Hepatocyte (in vitro differentiated cells): ENCODE results near the gene PADI3. TPM values are rescaled to one million over a fixed set of nuclear protein-coding genes. Genes with fewer than 3 reads are reported as not detected.

Experiments
- DNase-seq: peaks from one replicate; pipeline ENCODE4 v3.0.0-alpha.2; 2016; ENCODE audit warnings: low spot score
- H2AFZ ChIP-seq: fragments of 200-600 bp; sonication (generic); 2 replicates; pipeline ENCODE4 v1.6.0; 2016; ENCODE audit warnings: antibody characterized with exemption, mild to moderate bottlenecking
- H3K27ac ChIP-seq: fragments of 200-600 bp; sonication (generic); 2 replicates; pipeline ENCODE4 v1.5.1; 2016; ENCODE audit warnings: mild to moderate bottlenecking
- H3K27me3 ChIP-seq: fragments of 200-600 bp; sonication (generic); 2 replicates; pipeline ENCODE4 v1.6.1; 2016
- H3K36me3 ChIP-seq: fragments of 200-600 bp; sonication (generic); replicated peaks from 2 replicates; pipeline ENCODE4 v1.5.1; 2016; ENCODE audit warnings: low read depth; ENCODE audit not compliant: insufficient read depth
- H3K4me1 ChIP-seq: fragments of 200-600 bp; sonication (generic); 2 replicates; pipeline ENCODE4 v1.5.1; 2016; ENCODE audit warnings: mild to moderate bottlenecking, moderate library complexity; ENCODE audit not compliant: insufficient read depth
- H3K4me2 ChIP-seq: fragments of 200-600 bp; sonication (generic); 2 replicates; pipeline ENCODE4 v1.6.0; 2016
- H3K4me3 ChIP-seq: fragments of 200-600 bp; sonication (generic); 2 replicates; pipeline ENCODE4 v1.5.1; 2016; ENCODE audit warnings: mild to moderate bottlenecking
- H3K79me2 ChIP-seq: fragments of 200-600 bp; sonication (generic); 2 replicates; pipeline ENCODE4 v1.6.0; 2017; ENCODE audit warnings: mild to moderate bottlenecking
- H3K9me2 ChIP-seq: fragments of 200-600 bp; sonication (generic); replicated peaks from 2 replicates; pipeline ENCODE4 v1.6.0; 2017; ENCODE audit warnings: mild to moderate bottlenecking; ENCODE audit not compliant: insufficient read depth
- H3K9me3 ChIP-seq: fragments of 200-600 bp; sonication (generic); 2 replicates; pipeline ENCODE4 v1.5.1; 2016; ENCODE audit warnings: low read depth, mild to moderate bottlenecking
- H4K20me1 ChIP-seq: fragments of 200-600 bp; sonication (generic); 2 replicates; pipeline ENCODE4 v1.6.0; 2016; ENCODE audit warnings: mild to moderate bottlenecking; ENCODE audit not compliant: insufficient read depth, poor library complexity, severe bottlenecking
- CTCF ChIP-seq: fragments of 200-600 bp; sonication (generic); IDR thresholded peaks from 2 replicates; pipeline ENCODE4 v1.5.1; 2016; ENCODE audit warnings: antibody characterized with exemption, mild to moderate bottlenecking; ENCODE audit not compliant: poor library complexity
- EZH2 ChIP-seq: fragments of 200-600 bp; sonication (generic); IDR thresholded peaks from 2 replicates; pipeline ENCODE4 v1.6.1; 2016; ENCODE audit warnings: antibody characterized with exemption, mild to moderate bottlenecking, borderline replicate concordance
- EZH2phosphoT487 ChIP-seq: fragments of 200-600 bp; sonication (generic); IDR thresholded peaks from one replicate; pipeline ENCODE4 v1.6.1; 2018; ENCODE audit warnings: antibody characterized with exemption, mild to moderate bottlenecking, low read depth, moderate library complexity; ENCODE audit not compliant: unreplicated experiment, severe bottlenecking
- WGBS: methylation state at CpG from one replicate; pipeline ENCODE4 v1.1.6; 2016; ENCODE audit warnings: low lambda C conversion rate; ENCODE audit errors: missing lambda C conversion rate; 5-methylcytosine and 5-hydroxymethylcytosine counted together
- polyA plus RNA-seq: library from polyadenylated mRNA; unstranded; fragments of >200 nt; fragmentation: Nextera tagmentation; extraction: Ambion mirVana; gene quantifications from 2 replicates; pipeline ENCODE4 v1.2.1, GENCODE V29; 2016
- total RNA-seq: library from RNA; depleted of rRNA; stranded (reverse); fragments of >200 nt; gene quantifications from 2 replicates; pipeline ENCODE4 v1.2.3, GENCODE V29; 2014

Gene PADI3
- total and polyA plus RNA-seq, 2 experiments from 2014 or later = not detected

- H3K4me3 ChIP-seq = no peak overlapping the region
- no peaks in the 10 kb centered on the region for H3K36me3 ChIP-seq
- H3K27ac ChIP-seq = no peak overlapping the region
- H3K4me1 ChIP-seq = no peaks in the 10 kb centered on the region
- no peaks in the 10 kb centered on the region for H3K9me2 ChIP-seq
- no peak overlapping the region for H2AFZ ChIP-seq
- WGBS = 94% methylated on average over 6 of the region's 6 CpGs
- no peaks in the 10 kb centered on the region for H3K27me3 ChIP-seq
- no peaks in the 10 kb centered on the region for H3K79me2 ChIP-seq
- H4K20me1 ChIP-seq = no peaks in the 10 kb centered on the region
- no peak for DNase-seq
- no peak overlapping the region for H3K4me2 ChIP-seq
- TF ChIP-seq EZH2phosphoT487 = no peak
- no peak for TF ChIP-seq CTCF
- TF ChIP-seq EZH2 = no peak
- H3K9me3 ChIP-seq = no peaks in the 10 kb centered on the region
Observed at GRCh38 chr1:17272066-17272465, 23.2 kb downstream of the PADI3 start.

- 73% methylated on average over 4 of the region's 4 CpGs for WGBS
- H2AFZ ChIP-seq = no peak overlapping the region
- no peak for TF ChIP-seq EZH2
- TF ChIP-seq CTCF = no peak
- TF ChIP-seq EZH2phosphoT487 = no peak
- no peaks in the 10 kb centered on the region for H4K20me1 ChIP-seq
- H3K9me3 ChIP-seq = no peaks in the 10 kb centered on the region
- H3K4me1 ChIP-seq = no peaks in the 10 kb centered on the region
- DNase-seq = no peak
- H3K9me2 ChIP-seq = no peaks in the 10 kb centered on the region
- H3K4me2 ChIP-seq = no peak overlapping the region
- no peaks in the 10 kb centered on the region for H3K36me3 ChIP-seq
- H3K79me2 ChIP-seq = no peaks in the 10 kb centered on the region
- no peaks in the 10 kb centered on the region for H3K27me3 ChIP-seq
- no peak overlapping the region for H3K27ac ChIP-seq
- no peak overlapping the region for H3K4me3 ChIP-seq
Observed at GRCh38 chr1:17272646-17273045, 23.7 kb downstream of the PADI3 start.

- H4K20me1 ChIP-seq = no peaks in the 10 kb centered on the region
- 85% methylated on average over 13 of the region's 13 CpGs for WGBS
- TF ChIP-seq CTCF (no peak), EZH2 (no peak), EZH2phosphoT487 (no peak)
- H3K27me3 ChIP-seq = no peaks in the 10 kb centered on the region
- H3K4me3 ChIP-seq = no peak overlapping the region
- no peaks in the 10 kb centered on the region for H3K9me3 ChIP-seq
- no peaks in the 10 kb centered on the region for H3K4me1 ChIP-seq
- H3K79me2 ChIP-seq = no peaks in the 10 kb centered on the region
- no peak overlapping the region for H3K27ac ChIP-seq
- no peak for DNase-seq
- no peak overlapping the region for H3K4me2 ChIP-seq
- H3K36me3 ChIP-seq = no peaks in the 10 kb centered on the region
- H3K9me2 ChIP-seq = no peaks in the 10 kb centered on the region
- H2AFZ ChIP-seq = no peak overlapping the region
Observed at GRCh38 chr1:17273096-17273495, 24.2 kb downstream of the PADI3 start.
